Gastrocnemius medialis (tissue), 4 donors: Measurements from ENCODE around the gene NANOG.

ENCODE experiments used
- CTCF ChIP-seq, 5 experiments: fragments of 450-650 bp in 3 of 5; fragments of 200-600 bp in 2 of 5; sonication (generic) in 2 of 5; IDR thresholded peaks in 4 of 5; conservative IDR thresholded peaks in 1 of 5; 1 replicate in 4 of 5; 2 replicates in 1 of 5; pipeline ENCODE4 v1.5.1; 2016 to 2019; ENCODE audit warnings: antibody characterized with exemption in 5 of 5, mild to moderate bottlenecking in 3 of 5, moderate library complexity in 3 of 5
- POLR2A ChIP-seq, 2 donors: fragments of 450-650 bp; IDR thresholded peaks; one replicate each; pipeline ENCODE4 v1.6.1; 2017; ENCODE audit warnings: antibody characterized with exemption in 2 of 2, mild to moderate bottlenecking in 2 of 2, moderate library complexity in 2 of 2

- TF ChIP-seq POLR2A (IDR thresholded peaks at IDR 0.05) (no peak), CTCF (IDR thresholded peaks at IDR 0.05 in 4 of 5, conservative IDR thresholded peaks at IDR 0.05 in 1 of 5) (no peak)
Observed at GRCh38 chr12:7793211-7793610, 4.0 kb downstream of the NANOG start.
